PC-9 (cell line): ENCODE results near the gene UBXN11. TPM values are rescaled to one million over a fixed set of nuclear protein-coding genes. Genes with fewer than 3 reads are reported as not detected.
"Not testable (repeated sequence)": the region's sequence is repeated elsewhere in the genome, so short reads cannot be mapped to it uniquely, and the experiment has no call there.

ENCODE experiments used
- BruUV-seq: library from RNA; stranded (reverse); fragments of 400-500 nt; replicated peaks from 2 replicates; lab custom pipeline; 2021; lab: Mats Ljungman, UMichigan
- CTCF ChIA-PET: fragments of 300-600 bp; sonication (Branson Sonifier 250); formaldehyde crosslinking; loops from one replicate; lab custom pipeline; 2022; ENCODE audit warnings: antibody characterized with exemption; lab: Charles Lee
- POLR2A ChIA-PET: fragments of 300-600 bp; sonication (Branson Sonifier 250); formaldehyde crosslinking; loops from one replicate; lab custom pipeline; 2022; ENCODE audit warnings: antibody characterized with exemption; ENCODE audit not compliant: unreplicated experiment; lab: Charles Lee
- DNase-seq, 2 experiments: peaks; one replicate each; pipeline versions ENCODE4 v3.0.0 to v3.0.0-alpha.2; 2015 to 2022; ENCODE audit warnings: mixed read lengths in 1 of 2
- H2AFZ ChIP-seq: fragments of 200-600 bp; sonication (generic); 2 replicates; pipeline ENCODE4 v1.8.1; 2017; ENCODE audit warnings: antibody characterized with exemption
- H3F3A ChIP-seq: fragments of 200-600 bp; sonication (generic); 2 replicates; pipeline ENCODE4 v1.8.1; 2017; ENCODE audit warnings: antibody characterized with exemption, mild to moderate bottlenecking, low read depth; ENCODE audit not compliant: insufficient read depth
- H3K27ac ChIP-seq: fragments of 200-600 bp; sonication (generic); 2 replicates; pipeline ENCODE4 v1.6.1; 2016; ENCODE audit warnings: mixed run types
- H3K27me3 ChIP-seq: fragments of 200-600 bp; sonication (generic); 2 replicates; pipeline ENCODE4 v1.6.1; 2016; ENCODE audit warnings: low read depth, mixed run types; ENCODE audit not compliant: insufficient read depth
- H3K36me3 ChIP-seq: fragments of 200-600 bp; sonication (generic); 2 replicates; pipeline ENCODE4 v1.6.1; 2016; ENCODE audit warnings: low read depth, mixed run types
- H3K4me1 ChIP-seq: fragments of 200-600 bp; sonication (generic); replicated peaks from 2 replicates; pipeline ENCODE4 v1.6.1; 2016; ENCODE audit warnings: mixed run types; ENCODE audit not compliant: insufficient read depth
- H3K4me2 ChIP-seq: fragments of 200-600 bp; sonication (generic); 2 replicates; pipeline ENCODE4 v1.6.1; 2017; ENCODE audit warnings: mixed run types
- H3K4me3 ChIP-seq: fragments of 200-600 bp; sonication (generic); 2 replicates; pipeline ENCODE4 v1.6.1; 2016; ENCODE audit warnings: mixed run types
- H3K79me2 ChIP-seq: fragments of 200-600 bp; sonication (generic); 2 replicates; pipeline ENCODE4 v1.6.1; 2017; ENCODE audit warnings: low read depth, mixed run types
- H3K9me2 ChIP-seq: fragments of 200-600 bp; sonication (generic); 2 replicates; pipeline ENCODE4 v1.8.1; 2017; ENCODE audit warnings: mild to moderate bottlenecking; ENCODE audit not compliant: insufficient read depth
- H3K9me3 ChIP-seq: fragments of 200-600 bp; sonication (generic); 2 replicates; pipeline ENCODE4 v1.8.1; 2016; ENCODE audit warnings: low read depth; ENCODE audit not compliant: insufficient read depth
- H4K20me1 ChIP-seq: fragments of 200-600 bp; sonication (generic); 2 replicates; pipeline ENCODE4 v1.8.1; 2017; ENCODE audit not compliant: insufficient read depth
- EZH2 ChIP-seq: fragments of 200-600 bp; sonication (generic); IDR thresholded peaks from 2 replicates; pipeline ENCODE4 v1.8.0; 2017; ENCODE audit warnings: antibody characterized with exemption, low read depth
- intact Hi-C: fragments of 100-400 bp; cut with micrococcal nuclease; formaldehyde crosslinking; loops from one replicate; pipeline ENCODE4 v1.10.0; 2022; ENCODE audit not compliant: unreplicated experiment
- total RNA-seq: library from RNA; stranded (reverse); gene quantifications from 2 replicates; pipeline ENCODE4 v1.2.3, GENCODE V29; 2021
- TF ChIP-seq, protein P1 (sequence below): fragments of 200-600 bp; sonication (generic); conservative IDR thresholded peaks from 2 replicates; pipeline ENCODE4 v1.6.1; 2017; ENCODE audit warnings: mixed run types, antibody characterized with exemption, mild to moderate bottlenecking, moderate library complexity

Gene UBXN11
- total RNA-seq, 1 experiment from 2014 or later = 57.2 TPM

DNA sequence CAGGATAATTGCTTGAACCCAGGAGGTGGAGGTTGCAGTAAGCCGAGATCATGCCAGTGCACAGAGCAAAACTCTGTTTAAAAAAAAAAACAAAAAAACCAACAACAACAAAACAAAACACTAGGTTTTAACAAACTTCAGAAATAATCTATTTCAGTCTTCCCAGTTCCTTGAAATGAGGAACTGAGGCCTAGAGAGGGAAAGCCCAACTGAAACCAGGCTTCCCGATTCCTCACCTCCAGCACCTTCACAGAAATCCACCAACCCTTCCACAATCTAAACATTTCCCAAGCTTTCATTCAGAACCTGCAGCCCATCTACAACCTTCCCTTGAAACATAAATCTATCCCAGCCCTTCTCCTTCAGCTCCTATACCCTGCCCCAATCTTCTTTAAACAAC is 10.7 kb upstream of the UBXN11 start:
- H2AFZ ChIP-seq = no peak overlapping the region
- no peaks in the 10 kb centered on the region for H4K20me1 ChIP-seq
- H3K79me2 ChIP-seq = no peaks in the 10 kb centered on the region
- H3K27ac ChIP-seq = no peak overlapping the region
- intact Hi-C loops = no loop called here
- 0 out of 2 replicates have a peak, but pooled peaks cover 5% of the 10 kb centered on the region for H3K4me1 ChIP-seq
- H3K36me3 ChIP-seq = no peaks in the 10 kb centered on the region
- no TSS peak for BruUV-seq
- no peaks in the 10 kb centered on the region for H3K9me3 ChIP-seq
- no peaks in the 10 kb centered on the region for H3K27me3 ChIP-seq
- CTCF ChIA-PET = interaction anchor here (0.6 to 0.7 kb wide), 3 partner anchors 31 to 421 kb away, joined by 6 to 9 read pairs (median 9); no protein-coding TSS in a partner anchor
- TF ChIP-seq, protein P1, sequence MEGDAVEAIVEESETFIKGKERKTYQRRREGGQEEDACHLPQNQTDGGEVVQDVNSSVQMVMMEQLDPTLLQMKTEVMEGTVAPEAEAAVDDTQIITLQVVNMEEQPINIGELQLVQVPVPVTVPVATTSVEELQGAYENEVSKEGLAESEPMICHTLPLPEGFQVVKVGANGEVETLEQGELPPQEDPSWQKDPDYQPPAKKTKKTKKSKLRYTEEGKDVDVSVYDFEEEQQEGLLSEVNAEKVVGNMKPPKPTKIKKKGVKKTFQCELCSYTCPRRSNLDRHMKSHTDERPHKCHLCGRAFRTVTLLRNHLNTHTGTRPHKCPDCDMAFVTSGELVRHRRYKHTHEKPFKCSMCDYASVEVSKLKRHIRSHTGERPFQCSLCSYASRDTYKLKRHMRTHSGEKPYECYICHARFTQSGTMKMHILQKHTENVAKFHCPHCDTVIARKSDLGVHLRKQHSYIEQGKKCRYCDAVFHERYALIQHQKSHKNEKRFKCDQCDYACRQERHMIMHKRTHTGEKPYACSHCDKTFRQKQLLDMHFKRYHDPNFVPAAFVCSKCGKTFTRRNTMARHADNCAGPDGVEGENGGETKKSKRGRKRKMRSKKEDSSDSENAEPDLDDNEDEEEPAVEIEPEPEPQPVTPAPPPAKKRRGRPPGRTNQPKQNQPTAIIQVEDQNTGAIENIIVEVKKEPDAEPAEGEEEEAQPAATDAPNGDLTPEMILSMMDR = no peak
- no peak for TF ChIP-seq EZH2
- H3K4me3 ChIP-seq = no peak overlapping the region
- no peaks in the 10 kb centered on the region for H3K9me2 ChIP-seq
- POLR2A ChIA-PET = no interaction called here
- no peaks in the 10 kb centered on the region for H3F3A ChIP-seq
- H3K4me2 ChIP-seq = no peak overlapping the region
- no peak for DNase-seq

DNA sequence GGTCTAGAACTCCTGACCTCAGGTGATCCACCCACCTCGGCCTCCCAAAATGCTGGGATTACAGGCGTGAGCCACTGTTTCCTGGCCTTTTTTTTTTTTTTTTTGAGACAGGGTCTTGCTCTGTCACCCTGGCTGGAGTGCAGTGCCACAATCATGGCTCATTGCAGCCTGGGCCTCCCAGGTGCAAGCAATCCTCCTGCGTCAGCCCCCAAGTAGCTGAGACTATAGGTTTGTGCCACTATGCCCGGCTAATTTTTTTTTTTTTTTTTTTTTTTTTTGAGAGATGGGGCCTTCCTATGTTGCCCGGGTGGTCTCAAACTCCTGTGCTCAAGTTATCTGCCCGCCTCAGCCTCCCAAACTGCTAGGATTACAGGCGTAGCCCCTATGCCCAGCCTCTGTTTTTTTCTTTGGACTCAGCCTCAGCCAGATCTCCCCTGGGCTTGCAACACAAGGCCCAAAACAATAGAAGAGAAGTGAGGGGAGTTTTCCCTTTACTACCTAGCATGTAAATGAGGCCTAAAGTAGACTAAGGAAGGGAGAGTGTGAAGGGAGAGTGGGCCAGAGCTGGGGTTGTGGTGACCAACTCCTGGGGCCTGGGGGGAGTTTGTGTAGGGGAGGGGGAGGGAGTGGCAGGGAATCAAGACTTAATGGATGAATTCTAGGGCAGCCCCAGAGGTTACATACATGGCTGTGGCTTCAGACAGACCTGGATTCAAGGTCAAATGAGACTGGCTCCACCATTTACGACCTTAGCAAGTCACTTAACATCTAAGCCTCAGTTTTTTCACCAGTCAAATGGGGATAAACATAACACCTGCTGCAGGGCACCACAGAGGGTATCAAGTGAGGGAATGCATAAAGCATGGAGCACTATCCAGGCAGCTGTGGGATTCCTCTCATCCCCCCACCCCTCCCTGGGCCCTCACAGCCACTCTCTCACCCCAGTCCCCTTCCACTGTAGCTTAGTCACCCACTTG is 9.7 kb upstream of the UBXN11 start:
- ChIA-PET POLR2A (no interaction called here), CTCF (interaction anchor here (0.6 to 0.7 kb wide), 3 partner anchors 30 to 420 kb away, joined by 6 to 9 read pairs (median 9); no protein-coding TSS in a partner anchor)
- 0 out of 2 replicates have a peak, but pooled peaks cover 5% of the 10 kb centered on the region for H3K4me1 ChIP-seq
- TF ChIP-seq EZH2 = no peak
- TF ChIP-seq, protein P1 = no peak
- DNase-seq = no peak
- no peak overlapping the region for H3K4me2 ChIP-seq
- no peaks in the 10 kb centered on the region for H3K9me3 ChIP-seq
- no peak overlapping the region for H3K4me3 ChIP-seq
- BruUV-seq = no TSS peak
- H4K20me1 ChIP-seq = no peaks in the 10 kb centered on the region
- no peak overlapping the region for H2AFZ ChIP-seq
- no peaks in the 10 kb centered on the region for H3K79me2 ChIP-seq
- H3K9me2 ChIP-seq = no peaks in the 10 kb centered on the region
- H3F3A ChIP-seq = no peaks in the 10 kb centered on the region
- no peaks in the 10 kb centered on the region for H3K27me3 ChIP-seq
- H3K36me3 ChIP-seq = no peaks in the 10 kb centered on the region
- intact Hi-C loops = no loop called here
- no peak overlapping the region for H3K27ac ChIP-seq

DNA sequence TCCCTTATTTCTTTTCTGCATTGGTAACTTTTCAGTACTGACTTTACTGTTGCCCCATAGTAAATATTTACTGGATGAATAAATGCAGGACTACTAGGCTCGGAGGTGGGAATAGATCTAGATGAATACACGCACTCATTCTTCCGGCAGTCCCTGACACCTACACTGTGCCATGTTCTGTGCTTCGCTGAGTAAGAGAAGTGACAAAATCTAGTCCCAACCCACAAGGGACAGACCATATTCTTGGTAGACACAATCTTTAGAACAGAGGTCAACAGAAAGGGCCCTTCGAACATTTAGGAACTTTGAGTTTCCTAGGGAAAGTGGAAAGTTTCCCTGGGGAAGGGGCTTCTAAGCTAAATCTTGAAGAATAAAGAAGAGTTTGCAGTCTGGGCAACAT is 8.1 kb upstream of the UBXN11 start:
- H3K4me1 ChIP-seq = 0 out of 2 replicates have a peak, but pooled peaks cover 5% of the 10 kb centered on the region
- H3K9me3 ChIP-seq = no peaks in the 10 kb centered on the region
- CTCF ChIA-PET = no interaction called here
- TF ChIP-seq, protein P1 = no peak
- TF ChIP-seq EZH2 = no peak
- H3K36me3 ChIP-seq = no peaks in the 10 kb centered on the region
- POLR2A ChIA-PET = interaction anchor here (0.6 kb wide), 1 partner anchor 15 kb away, joined by 22 read pairs; no protein-coding TSS in a partner anchor
- no peaks in the 10 kb centered on the region for H3F3A ChIP-seq
- no TSS peak for BruUV-seq
- H3K4me2 ChIP-seq = no peak overlapping the region
- H3K9me2 ChIP-seq = no peaks in the 10 kb centered on the region
- H3K27me3 ChIP-seq = no peaks in the 10 kb centered on the region
- no peak for DNase-seq
- no peak overlapping the region for H3K4me3 ChIP-seq
- no peaks in the 10 kb centered on the region for H3K79me2 ChIP-seq
- no peak overlapping the region for H2AFZ ChIP-seq
- intact Hi-C loops = no loop called here
- no peak overlapping the region for H3K27ac ChIP-seq
- H4K20me1 ChIP-seq = no peaks in the 10 kb centered on the region

DNA sequence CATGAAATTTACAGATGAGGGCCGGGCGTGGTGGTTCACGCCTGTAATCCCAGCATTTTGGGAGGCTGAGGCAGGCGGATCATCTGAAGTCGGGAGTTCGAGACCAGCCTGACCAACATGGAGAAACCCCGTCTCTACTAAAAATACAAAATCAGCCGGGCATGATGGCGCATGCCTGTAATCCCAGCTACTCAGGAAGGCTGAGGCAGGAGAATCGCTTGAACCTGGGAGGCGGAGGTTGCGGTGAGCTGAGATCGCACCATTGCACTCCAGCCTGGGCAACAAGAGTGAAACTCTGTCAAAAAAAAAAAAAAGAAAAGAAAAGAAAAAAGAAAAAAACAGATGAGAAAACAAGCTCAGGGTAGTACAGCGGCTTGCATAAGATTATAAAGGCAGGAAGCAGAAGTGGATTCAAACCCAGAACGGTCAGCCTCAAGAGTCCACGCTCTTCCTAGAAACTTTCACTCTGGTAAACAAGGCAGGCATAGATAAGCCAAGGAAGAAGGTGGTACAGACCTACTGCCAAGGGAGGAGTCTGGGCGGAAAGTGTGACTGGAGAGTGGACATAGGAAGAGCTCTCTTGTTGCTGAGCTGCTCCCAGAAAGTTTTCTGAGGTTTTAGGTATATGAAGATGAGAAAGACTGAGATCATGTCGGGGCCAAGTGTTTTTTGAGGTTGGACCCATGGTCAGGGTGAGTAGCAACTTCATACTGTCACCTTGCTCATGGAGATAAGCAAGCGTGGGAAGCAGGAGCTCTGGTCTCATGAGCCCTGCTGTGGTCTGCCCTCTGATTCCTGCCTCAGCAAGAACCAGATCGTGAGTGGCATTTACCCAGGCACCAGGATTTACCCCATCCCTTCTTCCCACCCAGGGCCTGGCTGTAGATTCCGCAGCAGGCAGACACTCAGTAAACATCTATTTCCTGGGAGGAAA is 1.8 kb upstream of the UBXN11 start:
- Histone ChIP-seq H3K4me1 (peaks cover 17% of the 10 kb centered on the region), H3K4me2 (0 out of 2 replicates have a peak overlapping the region, but pooled peaks have one; percentile 89), H3K79me2 (peaks cover 28% of the 10 kb centered on the region)
- H4K20me1 ChIP-seq, H3K4me3 ChIP-seq, H3K9me2 ChIP-seq, H3K9me3 ChIP-seq, H3F3A ChIP-seq, CTCF ChIA-PET, BruUV-seq, DNase-seq, H3K27ac ChIP-seq, H3K27me3 ChIP-seq, H2AFZ ChIP-seq, H3K36me3 ChIP-seq: not testable (repeated sequence)
- intact Hi-C loops = loop anchor here (5.0 kb wide), 1 partner anchor 49 kb away; no protein-coding TSS in a partner anchor
- POLR2A ChIA-PET = interaction anchor here (0.7 kb wide), 2 partner anchors 29 to 56 kb away, joined by 3 to 5 read pairs; partner anchors contain the start of gene SH3BGRL3
